ENCODE data around the gene KRTCAP2. TPM values are rescaled to one million over a fixed set of nuclear protein-coding genes. Genes with fewer than 3 reads are reported as not detected.
A peak's percentile ranks its signal among the peaks of the same experiment; 100 is the strongest.
"Not testable (repeated sequence)": the region's sequence is repeated elsewhere in the genome, so short reads cannot be mapped to it uniquely, and the experiment has no call there.

KRTCAP2 gene
- total RNA-seq, 1 donor from 2014 or later, result 67.5 TPM

DNA sequence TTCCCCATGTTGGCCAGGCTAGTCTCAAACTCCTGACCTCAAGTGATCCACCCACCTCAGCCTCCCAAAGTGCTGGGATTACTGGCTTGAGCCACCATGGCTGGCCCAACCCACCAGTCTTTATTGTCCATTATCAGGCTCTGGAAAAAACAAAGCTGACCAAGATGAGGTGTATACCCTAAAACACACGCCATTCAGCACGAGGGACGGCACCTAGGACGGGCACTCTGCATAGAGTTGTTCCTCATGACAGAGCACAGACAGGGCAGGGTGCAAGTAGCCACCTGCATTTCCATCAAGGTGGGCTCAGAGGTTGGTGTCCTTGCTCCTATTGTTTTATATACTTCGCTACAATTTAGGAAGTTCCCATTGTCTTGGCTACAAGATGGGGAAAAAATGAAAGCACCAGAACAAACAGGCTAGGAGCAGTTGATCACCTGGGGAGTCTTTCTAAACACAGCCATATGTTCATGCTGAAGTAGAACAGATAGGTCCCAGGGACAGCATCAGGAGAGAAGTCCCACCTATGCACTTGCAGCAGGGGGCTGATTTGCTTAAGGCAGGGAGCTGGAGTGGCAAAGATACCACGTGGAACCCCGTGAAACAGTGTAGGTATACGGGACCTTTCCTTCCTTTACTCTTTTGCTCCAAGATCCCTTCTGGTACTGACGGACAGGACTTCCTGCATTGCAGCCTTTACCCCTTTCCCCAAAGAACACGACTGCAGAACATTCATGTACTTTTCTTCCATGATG lies 4.5 kb downstream of the KRTCAP2 start:
- DNase-seq, result no peak

DNA sequence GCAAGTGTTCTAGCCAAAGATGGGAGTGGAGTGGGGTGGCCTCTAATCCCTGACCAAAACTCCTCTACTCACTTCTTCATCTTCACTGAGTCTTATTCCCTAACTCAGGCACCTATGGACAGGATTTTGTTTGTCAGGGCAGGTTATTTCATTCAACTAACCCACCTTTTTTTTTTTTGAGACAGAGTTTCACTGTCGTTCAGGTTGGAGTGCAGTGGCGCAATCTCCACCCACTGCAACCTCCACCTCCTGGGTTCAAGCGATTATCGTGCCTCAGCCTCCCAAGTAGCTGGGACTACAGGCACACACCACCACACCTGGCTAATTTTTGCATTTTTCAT lies 5.0 kb downstream of the KRTCAP2 start:
- not testable (repeated sequence) for DNase-seq

DNA sequence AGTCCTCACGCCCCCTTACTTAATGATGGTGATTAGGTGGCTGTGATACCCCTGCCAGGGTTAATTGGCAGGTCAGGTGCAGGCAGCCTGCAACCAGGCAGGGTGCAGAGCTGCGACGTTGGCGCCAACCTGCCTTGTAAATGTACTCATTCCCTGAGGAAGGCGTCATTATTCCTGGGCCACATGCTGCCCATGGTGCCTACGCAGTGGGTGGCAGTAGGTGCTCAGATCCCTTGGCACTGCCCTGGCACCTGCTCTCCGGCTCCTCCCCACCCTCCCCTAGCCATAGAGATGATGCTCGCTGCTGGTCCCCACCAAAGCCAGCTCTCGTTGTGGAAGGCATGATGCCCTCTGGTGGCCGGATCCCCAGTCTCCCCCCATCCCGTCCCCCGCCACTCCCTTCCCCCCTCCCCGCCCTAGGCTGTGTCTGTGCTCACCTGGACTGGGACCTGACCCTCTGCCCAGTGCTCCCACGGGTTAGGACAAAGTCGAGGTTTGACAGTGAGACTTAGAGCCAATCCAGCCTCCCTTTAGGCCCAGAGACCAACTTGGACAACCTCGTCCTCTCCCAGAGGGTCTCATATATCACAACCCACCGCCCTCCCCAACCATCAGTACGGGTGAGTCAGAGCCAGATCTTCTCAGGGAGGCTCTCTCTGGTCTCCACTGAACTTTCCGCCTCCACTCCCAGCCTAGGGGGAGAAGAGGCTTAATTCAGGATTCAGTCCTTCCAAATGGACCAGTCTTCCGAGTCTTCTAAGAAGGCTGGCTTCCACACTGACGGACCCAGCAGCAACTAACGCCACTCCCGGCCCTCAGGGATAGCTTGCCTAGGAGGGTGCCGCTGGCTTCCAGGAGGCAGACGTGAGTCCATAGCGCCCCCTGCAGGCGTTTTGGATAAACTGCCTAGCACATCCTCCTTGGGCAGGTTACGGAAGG lies 5.7 kb downstream of the KRTCAP2 start:
- peak; percentile 71 for DNase-seq

DNA sequence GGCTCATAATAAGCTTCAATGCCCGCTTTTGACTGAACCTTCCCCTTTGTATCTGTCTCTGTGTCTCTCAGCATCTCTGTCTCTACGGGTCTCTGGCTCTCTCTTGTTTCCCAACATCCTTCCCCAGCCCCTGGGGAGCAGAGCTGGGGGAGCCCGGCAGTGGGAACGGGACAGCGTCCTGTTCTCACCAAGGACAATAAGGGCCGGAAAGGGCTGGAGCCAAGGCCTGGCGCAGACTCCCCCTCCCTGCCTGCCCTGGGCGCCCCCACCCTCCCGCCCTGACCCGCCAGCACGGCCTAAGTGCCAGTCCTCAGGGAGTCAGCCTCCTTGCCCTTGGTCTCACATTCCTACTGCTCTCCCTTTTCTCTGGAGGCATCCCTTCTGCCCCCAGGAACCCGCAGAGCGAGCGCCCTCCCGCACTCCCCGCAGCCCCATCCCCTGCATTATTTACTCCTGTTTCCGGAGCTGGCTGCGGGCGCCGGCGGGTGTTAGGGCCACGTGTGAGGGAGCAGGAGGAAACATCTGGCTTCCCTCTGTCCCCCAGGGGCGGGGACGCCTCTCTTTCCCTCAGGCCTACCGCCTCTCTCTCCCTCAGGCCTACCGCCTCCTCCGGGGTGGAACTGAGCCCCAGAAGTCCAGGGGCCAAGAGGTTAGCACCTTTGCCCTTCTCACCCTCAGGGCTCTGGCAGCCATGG lies 6.5 kb downstream of the KRTCAP2 start:
- peak; percentile 48 for DNase-seq

DNA sequence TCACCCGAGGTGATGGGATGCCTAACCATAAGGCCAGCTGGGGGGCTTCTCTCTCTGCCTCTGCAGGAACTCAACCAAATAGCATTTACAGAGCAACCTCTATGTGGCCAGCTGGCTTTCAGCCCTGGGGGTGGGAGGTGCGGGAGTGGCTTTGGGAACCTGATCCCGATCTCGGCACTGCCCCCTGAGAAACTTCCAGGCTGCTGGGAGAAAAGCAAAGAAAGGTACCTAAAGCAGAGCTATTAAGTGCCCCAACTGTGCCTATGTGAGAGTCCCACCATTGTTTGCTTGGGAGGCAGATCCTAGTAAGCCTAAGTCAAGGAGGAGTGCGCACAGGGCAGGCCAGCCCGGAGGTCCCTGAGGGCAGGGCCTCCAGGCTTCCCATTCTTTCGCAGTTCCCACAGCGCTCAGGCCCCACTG lies 7.0 kb downstream of the KRTCAP2 start:
- no peak for DNase-seq

DNA sequence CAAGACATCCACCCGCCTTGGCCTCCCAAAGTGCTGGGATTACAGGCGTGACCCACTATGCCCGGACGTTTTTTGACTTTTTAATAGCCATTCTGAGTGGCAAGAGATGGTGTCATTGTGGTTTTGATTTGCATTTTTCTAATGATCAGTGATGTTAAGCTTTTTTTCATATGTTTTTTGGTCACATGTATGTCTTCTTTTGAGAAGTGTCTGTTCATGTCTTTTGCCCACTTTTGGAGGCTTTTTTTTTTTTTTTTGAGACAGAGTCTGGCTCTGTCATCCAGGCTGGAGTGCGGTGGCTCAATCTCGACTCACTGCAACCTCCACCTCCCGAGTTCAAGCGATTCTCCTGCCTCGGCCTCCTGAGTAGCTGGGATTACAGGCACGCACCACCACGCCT lies 8.5 kb downstream of the KRTCAP2 start:
- not testable (repeated sequence) for DNase-seq

DNA sequence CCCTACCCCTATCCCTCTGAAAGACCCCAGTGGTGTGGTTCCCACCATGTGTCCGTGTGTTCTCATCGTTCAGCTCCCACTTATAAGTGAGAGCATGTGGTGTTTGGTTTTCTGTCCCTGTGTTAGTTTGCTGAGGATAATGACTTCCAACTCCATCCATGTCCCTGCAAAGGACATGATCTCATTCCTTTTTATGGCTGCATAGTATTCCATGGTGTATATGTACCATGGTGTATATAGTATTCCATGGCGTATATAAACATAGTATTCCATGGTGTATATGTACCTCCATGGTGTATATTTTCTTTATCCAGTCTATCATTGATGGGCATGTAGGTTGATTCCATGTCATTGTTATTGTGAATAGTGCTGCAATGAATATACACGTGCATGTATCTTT lies 9.3 kb downstream of the KRTCAP2 start:
- not testable (repeated sequence) for DNase-seq

DNA sequence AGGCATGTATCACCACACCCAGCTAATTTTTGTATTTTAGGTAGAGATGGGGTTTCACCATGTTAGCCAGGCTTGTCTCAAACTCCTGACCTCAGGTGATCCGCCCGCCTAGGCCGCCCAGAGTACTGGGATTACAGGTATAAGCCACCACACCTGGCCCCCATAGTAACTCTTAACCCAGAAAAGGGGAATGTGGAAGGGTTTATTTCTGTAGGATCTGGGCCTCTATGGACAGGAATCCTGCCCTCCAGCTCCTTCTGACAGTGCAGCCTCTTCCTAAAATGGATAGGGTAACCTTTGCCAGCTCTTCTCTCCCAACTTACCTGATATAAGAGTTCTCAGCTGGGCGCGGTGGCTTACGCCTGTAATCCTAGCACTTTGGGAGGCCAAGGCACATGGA lies 10.5 kb downstream of the KRTCAP2 start:
- not testable (repeated sequence) for DNase-seq

DNA sequence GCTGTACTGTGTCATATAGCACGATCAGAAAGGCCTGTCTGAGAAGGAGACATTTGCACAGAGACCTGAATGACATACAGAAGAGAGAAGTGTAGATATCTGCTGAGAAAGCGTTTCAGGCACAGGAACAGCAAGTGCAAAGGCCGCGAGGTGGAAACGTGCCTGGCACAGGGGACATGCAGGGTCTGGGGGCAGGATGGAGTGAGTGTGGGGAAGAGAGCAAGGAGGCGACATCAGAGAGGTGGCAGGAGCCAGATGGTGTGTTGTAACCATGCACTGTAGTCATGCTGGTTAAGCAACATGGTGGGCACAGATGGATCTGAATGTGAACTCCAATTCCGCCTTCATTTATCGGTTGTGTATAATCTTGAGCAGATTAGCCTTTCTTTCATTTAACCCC lies 13.0 kb downstream of the KRTCAP2 start:
- DNase-seq, result no peak

DNA sequence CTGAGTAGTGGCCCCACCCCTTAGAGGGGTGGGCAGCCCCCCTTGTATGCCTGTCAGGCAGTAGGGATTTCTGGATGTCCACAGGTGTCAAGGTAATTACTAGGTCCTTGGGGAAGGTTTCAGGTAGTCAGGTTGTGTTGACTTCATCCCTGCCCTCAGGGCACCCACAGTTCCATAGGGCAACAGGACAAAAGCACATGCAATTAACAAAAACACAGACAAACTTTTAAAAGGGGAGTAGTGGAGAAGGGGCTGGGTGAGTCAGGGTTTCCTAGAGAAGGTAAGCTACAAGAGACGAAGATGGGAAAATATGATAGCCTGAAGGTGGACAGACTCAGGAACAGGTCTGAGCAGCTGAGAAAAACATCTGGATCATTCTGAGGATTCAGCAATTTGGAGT lies 14.1 kb downstream of the KRTCAP2 start:
- no peak for DNase-seq

DNA sequence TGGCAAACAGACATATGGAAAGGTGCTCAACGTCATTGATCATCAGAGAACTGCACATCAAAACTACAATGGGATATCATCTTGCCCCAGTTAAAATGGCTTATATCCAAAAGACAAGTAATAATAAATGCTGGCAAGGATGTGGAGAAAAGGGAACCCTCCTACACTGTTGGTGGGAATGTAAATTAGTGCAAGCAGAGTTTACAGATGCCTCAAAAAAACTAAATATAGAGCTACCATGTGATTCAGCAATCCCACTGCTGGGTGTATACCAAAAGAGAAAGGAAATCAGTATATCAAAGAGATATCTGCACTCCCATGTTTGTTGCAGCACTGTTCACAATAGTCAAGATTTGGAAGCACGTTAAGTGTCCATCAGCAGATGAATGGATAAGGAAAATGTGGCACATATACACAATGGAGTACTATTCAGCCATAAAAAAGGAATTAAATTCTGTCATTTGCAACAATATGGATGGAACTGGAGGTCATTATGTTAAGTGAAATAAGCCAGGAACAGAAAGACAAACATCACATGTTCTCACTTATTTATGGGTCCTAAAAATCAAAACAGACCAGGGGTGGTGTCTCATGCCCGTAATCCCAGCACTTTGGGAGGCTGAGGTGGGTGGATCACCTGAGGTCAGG lies 17.0 kb downstream of the KRTCAP2 start:
- DNase-seq, result not testable (repeated sequence)

DNA sequence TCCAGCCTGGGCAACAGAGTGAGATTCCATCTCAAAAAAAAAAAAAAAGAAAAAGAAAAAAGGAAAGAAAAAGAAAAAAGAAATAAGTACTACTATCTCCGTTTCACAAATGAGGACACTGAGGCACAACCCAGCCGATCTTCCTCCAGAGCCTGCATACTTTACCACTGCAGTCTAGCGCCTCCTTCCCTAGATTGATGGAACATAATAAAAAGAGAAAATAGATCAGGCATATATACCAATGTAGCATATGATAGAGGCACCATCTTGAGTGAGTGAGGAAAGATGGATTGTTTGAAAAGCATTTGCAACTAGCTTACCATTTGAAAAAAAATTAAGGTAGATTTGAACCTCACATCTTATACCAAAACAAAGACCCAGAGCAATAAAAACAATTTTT lies 27.6 kb downstream of the KRTCAP2 start:
- no peak for DNase-seq

DNA sequence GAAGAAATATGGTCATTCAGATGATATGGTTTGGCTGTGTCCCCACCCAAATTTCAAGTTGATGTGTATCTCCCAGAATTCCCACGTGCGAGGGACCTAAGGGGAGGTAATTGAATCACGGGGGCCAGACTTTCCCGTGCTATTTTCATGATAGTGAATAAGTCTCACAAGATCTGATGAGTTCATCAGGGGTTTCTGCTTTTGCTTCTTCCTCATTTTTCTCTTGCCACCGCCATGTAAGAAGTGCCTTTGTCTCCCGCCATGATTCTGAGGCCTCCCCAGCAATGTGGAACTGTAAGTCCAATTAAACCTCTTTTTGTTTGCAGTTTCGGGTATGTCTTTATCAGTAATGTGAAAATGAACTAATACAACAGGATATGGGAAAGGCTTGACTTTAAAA lies 31.4 kb downstream of the KRTCAP2 start:
- no peak for DNase-seq

DNA sequence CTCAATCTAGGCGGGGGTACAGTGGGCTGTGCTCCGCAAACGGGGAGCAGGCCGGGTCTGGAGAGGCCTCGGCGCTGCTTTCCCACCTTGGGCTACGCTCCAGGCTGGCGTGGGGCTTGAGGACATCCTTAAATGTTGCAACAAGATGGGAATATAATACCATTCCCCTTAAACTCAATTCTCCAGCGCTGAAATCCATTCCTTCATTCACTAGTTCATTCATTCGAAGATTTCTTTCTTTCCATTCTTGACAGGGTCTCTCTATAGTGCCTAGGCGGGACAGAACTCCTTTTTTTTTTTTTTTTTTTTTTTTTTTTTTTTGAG lies 32.5 kb downstream of the KRTCAP2 start:
- no peak for DNase-seq

DNA sequence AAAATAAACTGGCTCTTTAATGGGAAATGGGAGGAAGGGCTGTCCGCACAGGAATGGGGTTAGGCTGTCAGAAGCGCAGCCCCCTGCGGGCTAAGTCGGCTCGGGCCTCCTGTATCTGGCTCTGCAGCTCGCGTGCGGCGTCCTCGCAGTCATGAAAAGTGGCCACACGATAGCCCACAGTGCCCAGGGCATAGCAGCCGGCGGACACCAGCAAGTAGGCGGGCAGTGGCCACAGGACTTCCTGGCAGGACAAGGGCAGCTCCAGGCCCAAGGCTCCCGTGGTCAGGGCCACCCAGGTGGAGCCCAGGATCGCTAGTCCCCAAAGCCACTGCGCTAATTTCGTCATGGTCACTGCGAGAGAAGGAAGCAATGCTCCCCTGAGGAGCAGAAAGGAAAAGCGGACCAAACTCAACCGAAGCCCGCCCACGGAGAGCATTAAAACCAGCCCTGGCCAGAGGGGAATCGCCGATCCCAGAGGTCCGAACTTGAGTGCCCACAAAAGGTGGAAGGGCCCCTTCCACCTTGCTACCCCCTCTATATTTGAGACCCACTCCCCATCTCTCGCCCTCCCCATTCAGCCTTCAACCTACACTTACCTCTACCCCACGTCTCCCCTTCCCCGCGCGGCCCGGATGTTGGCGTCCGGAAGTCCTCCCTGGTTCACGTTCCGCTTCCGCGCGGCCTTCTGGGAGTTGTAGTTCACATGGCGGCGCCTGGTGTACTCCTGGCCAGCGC lies 33.0 kb downstream of the KRTCAP2 start, which contains the start of gene DPM3:
DPM3 (minus strand) TSS at position 637 of the 735 bp plus-strand sequence; CDS start at position 346, 291 bp downstream.
- peak; percentile 63 for DNase-seq

DNA sequence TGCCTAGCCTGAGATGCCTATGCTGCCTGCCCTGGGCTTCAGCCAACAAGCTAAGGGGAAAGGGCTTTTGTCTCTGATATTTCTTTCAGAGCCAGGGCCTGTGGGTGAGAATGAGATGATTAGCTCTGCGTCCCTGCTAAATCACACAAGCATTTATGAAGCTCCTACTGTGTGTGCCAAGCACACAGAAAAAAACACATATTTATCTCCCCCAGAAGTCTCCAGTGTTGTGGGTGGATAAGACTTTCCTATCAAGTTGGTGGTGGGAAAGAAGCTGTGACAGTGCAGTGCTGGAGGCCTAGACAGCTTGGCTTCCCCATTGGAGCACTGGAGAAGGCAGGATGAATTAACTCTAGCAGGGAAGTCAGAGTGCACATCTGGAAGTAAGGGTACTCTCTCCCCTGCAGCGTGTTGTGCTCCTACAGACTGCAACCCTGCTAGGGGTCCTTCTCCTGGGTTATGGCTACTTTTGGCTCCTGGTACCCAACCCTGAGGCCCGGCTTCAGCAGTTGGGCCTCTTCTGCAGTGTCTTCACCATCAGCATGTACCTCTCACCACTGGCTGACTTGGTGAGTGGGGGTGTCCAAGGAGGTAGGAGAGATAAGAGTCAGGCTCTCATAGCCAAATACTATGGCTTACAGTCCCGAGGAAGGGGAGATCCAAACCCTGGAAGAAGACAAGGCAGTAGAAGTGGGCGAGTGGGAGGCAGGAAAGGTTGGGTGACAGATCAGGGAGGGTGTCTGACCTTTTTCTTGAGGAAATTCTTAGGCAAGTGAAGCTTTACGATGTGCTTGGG lies 35.8 kb downstream of the KRTCAP2 start:
- DNase-seq, result no peak

DNA sequence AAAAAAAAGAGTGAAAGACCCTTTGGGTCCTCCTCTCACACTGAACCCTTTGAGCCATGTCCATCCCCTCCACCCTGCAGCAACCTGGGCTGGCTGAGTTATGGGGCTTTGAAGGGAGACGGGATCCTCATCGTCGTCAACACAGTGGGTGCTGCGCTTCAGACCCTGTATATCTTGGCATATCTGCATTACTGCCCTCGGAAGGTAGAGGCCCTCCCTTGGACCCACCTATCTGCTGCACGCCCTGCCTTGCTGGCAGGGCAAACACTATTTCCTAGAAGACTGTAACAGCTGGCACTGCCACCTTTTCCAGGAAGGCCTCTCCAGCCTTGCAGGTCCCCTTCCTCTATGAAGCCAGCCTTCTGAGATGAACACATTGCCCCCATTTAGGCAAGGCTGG lies 36.4 kb downstream of the KRTCAP2 start:
- no peak for DNase-seq

DNA sequence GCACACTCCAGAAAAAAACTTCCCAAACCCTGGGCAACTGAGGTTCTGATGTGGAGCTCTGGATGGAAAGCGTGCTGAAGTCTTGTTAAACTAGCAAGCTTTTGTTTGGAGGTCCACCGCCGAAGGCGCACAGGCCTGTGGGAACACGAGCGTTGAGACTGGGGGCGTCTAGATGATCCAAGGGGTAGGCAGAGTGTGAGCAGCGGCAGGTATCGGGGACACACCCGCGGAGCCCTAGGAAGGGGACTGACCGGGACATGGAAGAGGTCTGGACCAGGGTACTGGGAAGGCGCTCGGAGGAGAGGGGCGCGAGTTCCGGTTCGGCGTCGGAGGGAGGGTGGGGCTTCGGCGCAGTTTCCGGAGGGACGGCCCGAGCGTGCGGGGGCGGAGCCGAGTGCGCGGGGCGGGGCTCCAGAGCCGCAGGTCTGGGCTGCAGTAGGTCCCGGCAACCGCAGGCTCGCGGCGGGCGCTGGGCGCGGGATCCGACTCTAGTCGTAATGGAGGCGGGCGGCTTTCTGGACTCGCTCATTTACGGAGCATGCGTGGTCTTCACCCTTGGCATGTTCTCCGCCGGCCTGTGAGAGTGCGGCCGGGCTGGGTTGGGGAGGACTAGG lies 37.6 kb downstream of the KRTCAP2 start, which contains the start of gene SLC50A1:
SLC50A1 (plus strand) TSS at position 438 of the 614 bp plus-strand sequence; CDS start at position 498, 60 bp downstream.
- peak; percentile 93 for DNase-seq

DNA sequence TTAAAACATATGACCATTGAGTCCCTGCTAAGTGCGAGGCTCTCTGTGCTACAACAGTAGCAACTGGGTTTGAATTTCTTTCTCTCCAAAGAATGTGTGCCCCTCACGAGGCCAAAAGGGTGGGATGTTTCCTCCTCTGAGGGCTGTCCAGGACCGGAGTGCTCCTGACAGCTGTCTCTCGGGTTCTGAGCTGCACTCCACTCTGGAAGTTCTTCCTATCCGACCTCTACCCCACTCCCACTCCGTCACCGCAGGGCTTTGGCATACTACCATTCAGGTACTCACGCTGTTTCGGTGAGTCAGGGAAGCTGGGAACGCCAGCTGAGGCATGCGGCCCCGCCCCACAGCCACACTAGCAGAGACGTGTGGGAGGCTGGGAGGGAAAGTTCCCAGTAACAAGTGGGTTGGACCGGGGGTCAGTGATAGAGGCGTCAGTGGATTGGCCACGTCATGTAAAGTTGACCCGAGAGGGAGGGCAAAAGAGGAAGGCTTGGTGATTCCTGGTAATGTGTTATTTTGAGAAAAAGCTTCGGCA lies 38.2 kb downstream of the KRTCAP2 start:
- DNase-seq, result peak; percentile 67

DNA sequence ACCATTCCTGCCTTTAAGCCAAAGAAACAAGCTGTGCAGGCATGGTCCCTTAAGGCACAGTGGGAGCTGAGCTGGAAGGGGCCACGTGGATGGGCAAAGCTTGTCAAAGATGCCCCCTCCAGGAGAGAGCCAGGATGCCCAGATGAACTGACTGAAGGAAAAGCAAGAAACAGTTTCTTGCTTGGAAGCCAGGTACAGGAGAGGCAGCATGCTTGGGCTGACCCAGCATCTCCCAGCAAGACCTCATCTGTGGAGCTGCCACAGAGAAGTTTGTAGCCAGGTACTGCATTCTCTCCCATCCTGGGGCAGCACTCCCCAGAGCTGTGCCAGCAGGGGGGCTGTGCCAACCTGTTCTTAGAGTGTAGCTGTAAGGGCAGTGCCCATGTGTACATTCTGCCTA lies 38.8 kb downstream of the KRTCAP2 start:
- no peak for DNase-seq
